H1 (cell line): ENCODE data around the gene SORL1-AS1.

ENCODE experiments used
- CTCF ChIA-PET: fragments of 300-600 bp; sonication (Branson Sonifier 250); formaldehyde crosslinking; loops from one replicate; lab custom pipeline; 2021; ENCODE audit not compliant: partially characterized antibody; lab: Charles Lee
- POLR2A ChIA-PET: fragments of 300-600 bp; sonication (Branson Sonifier 250); formaldehyde crosslinking; loops from one replicate; lab custom pipeline; 2021; ENCODE audit warnings: inconsistent platforms; ENCODE audit not compliant: partially characterized antibody; lab: Charles Lee
- DNase-seq, 2 experiments: peaks; one replicate each; pipeline versions ENCODE4 v3.0.0 to v3.0.0-alpha.2; 2010 to 2022; ENCODE audit warnings: low spot score in 2 of 2, low read depth in 1 of 2, mixed read lengths in 1 of 2
- FAIRE-seq: peaks from 2 replicates; lab custom pipeline; 2011; peaks lifted over from hg19 to GRCh38; lab: Jason Lieb, UNC
- H2AFZ ChIP-seq: 2 replicates; pipeline ENCODE4 v1.8.1; 2012; ENCODE audit warnings: low read length, inconsistent platforms
- H2AK5ac ChIP-seq: 2 replicates; pipeline ENCODE4 v1.6.1; 2013; ENCODE audit warnings: low read depth, low read length
- H2BK120ac ChIP-seq: replicated peaks from 2 replicates; pipeline ENCODE3; 2013; ENCODE audit warnings: low read depth, low read length, inconsistent platforms
- H2BK12ac ChIP-seq: 2 replicates; pipeline ENCODE4 v1.6.1; 2013; ENCODE audit warnings: low read depth, low read length
- H2BK15ac ChIP-seq: 2 replicates; pipeline ENCODE4 v1.6.1; 2013; ENCODE audit warnings: low read length
- H2BK20ac ChIP-seq: 2 replicates; pipeline ENCODE4 v1.6.1; 2013; ENCODE audit warnings: low read length
- H2BK5ac ChIP-seq: 2 replicates; pipeline ENCODE4 v1.6.1; 2013; ENCODE audit warnings: low read depth, low read length
- H3K14ac ChIP-seq: 2 replicates; pipeline ENCODE4 v1.6.1; 2013; ENCODE audit warnings: inconsistent platforms; ENCODE audit not compliant: insufficient read length
- H3K18ac ChIP-seq: 2 replicates; pipeline ENCODE4 v1.6.1; 2013; ENCODE audit warnings: low read length; ENCODE audit errors: extremely low read depth
- H3K23ac ChIP-seq: 2 replicates; pipeline ENCODE4 v1.6.1; 2013; ENCODE audit warnings: inconsistent platforms; ENCODE audit not compliant: insufficient read length
- H3K23me2 ChIP-seq: 2 replicates; pipeline ENCODE4 v1.6.1; 2013; ENCODE audit warnings: low read depth, low read length
- H3K27ac ChIP-seq: 2 replicates; pipeline ENCODE4 v1.6.1; 2011; ENCODE audit warnings: low read depth, low read length, inconsistent platforms
- H3K27me3 ChIP-seq, 4 experiments: replicated peaks in 1 of 4; 1 replicate in 1 of 4; 2 replicates in 3 of 4; pipeline versions ENCODE4 v1.6.1 to v1.8.1; 2011 to 2013; ENCODE audit warnings: low read length in 3 of 4, mild to moderate bottlenecking in 3 of 4, inconsistent platforms in 2 of 4, mixed read lengths in 2 of 4, moderate library complexity in 1 of 4; ENCODE audit not compliant: control insufficient read depth in 3 of 4, insufficient read depth in 3 of 4; ENCODE audit errors: extremely low read depth in 1 of 4
- H3K36me3 ChIP-seq, 4 experiments: 2 replicates each; pipeline versions ENCODE4 v1.6.1 to v1.8.1; 2011 to 2013; ENCODE audit warnings: mild to moderate bottlenecking in 4 of 4, low read length in 3 of 4, moderate library complexity in 2 of 4, control low read depth in 1 of 4, inconsistent platforms in 1 of 4; ENCODE audit not compliant: insufficient read depth in 4 of 4, control insufficient read depth in 2 of 4
- H3K4ac ChIP-seq: replicated peaks from 2 replicates; pipeline ENCODE3; 2013; ENCODE audit warnings: low read length, low read depth, mixed read lengths, inconsistent platforms; ENCODE audit not compliant: insufficient read length
- H3K4me1 ChIP-seq, 4 experiments: replicated peaks in 1 of 4; 1 replicate in 1 of 4; 2 replicates in 3 of 4; pipeline versions ENCODE4 v1.6.1 to v1.8.1; 2011 to 2013; ENCODE audit warnings: low read length in 3 of 4, inconsistent platforms in 2 of 4, mixed read lengths in 1 of 4; ENCODE audit not compliant: insufficient read depth in 4 of 4, control insufficient read depth in 3 of 4
- H3K4me2 ChIP-seq, 2 experiments: 2 replicates each; pipeline versions ENCODE4 v1.6.1 to v1.8.1; 2011 to 2013; ENCODE audit warnings: low read depth in 2 of 2, low read length in 2 of 2, control low read depth in 1 of 2, inconsistent platforms in 1 of 2, mild to moderate bottlenecking in 1 of 2; ENCODE audit not compliant: insufficient read depth in 1 of 2
- H3K4me3 ChIP-seq, 4 experiments: fragments of 200-600, 300-600 bp in 1 of 4; sonication (generic), shearing (Covaris generic), sonication (Bioruptor Twin) in 1 of 4; 2 replicates each; pipeline versions ENCODE4 v1.5.1 to v1.8.1; 2011 to 2016; ENCODE audit warnings: low read length in 4 of 4, low read depth in 3 of 4, control low read depth in 2 of 4, inconsistent platforms in 2 of 4, mild to moderate bottlenecking in 2 of 4, mixed read lengths in 1 of 4, moderate library complexity in 1 of 4; ENCODE audit not compliant: insufficient read depth in 2 of 4; ENCODE audit errors: extremely low read depth in 1 of 4
- H3K56ac ChIP-seq: replicated peaks from 2 replicates; pipeline ENCODE3; 2013; ENCODE audit warnings: low read depth, mild to moderate bottlenecking, mixed read lengths, low read length, inconsistent platforms; ENCODE audit not compliant: insufficient read length
- H3K79me1 ChIP-seq: 2 replicates; pipeline ENCODE4 v1.6.1; 2013; ENCODE audit warnings: low read depth, low read length, control low read depth
- H3K79me2 ChIP-seq, 2 experiments: 2 replicates each; pipeline versions ENCODE4 v1.6.1 to v1.8.1; 2012 to 2013; ENCODE audit warnings: low read length in 2 of 2, mild to moderate bottlenecking in 2 of 2, inconsistent platforms in 1 of 2; ENCODE audit not compliant: insufficient read depth in 2 of 2, control insufficient read depth in 1 of 2
- H3K9ac ChIP-seq, 4 experiments: replicated peaks in 1 of 4; 1 replicate in 1 of 4; 2 replicates in 3 of 4; pipeline versions ENCODE4 v1.6.1 to v1.8.1; 2011 to 2013; ENCODE audit warnings: low read depth in 3 of 4, low read length in 3 of 4, control low read depth in 2 of 4, mild to moderate bottlenecking in 2 of 4, moderate library complexity in 2 of 4, inconsistent platforms in 1 of 4; ENCODE audit errors: extremely low read depth in 1 of 4
- H3K9me3 ChIP-seq, 2 experiments: 2 replicates each; pipeline versions ENCODE4 v1.6.1 to v1.8.1; 2012 to 2013; ENCODE audit warnings: mild to moderate bottlenecking in 2 of 2, moderate library complexity in 2 of 2, control low read depth in 1 of 2, inconsistent platforms in 1 of 2, low read depth in 1 of 2, low read length in 1 of 2, mixed read lengths in 1 of 2; ENCODE audit not compliant: insufficient read depth in 2 of 2
- H4K20me1 ChIP-seq, 2 experiments: replicated peaks in 1 of 2; 2 replicates each; pipeline versions ENCODE3 to v1.8.1; 2011 to 2013; ENCODE audit warnings: inconsistent platforms in 2 of 2, low read length in 2 of 2, mild to moderate bottlenecking in 1 of 2; ENCODE audit not compliant: insufficient read depth in 2 of 2, control insufficient read depth in 1 of 2
- H4K5ac ChIP-seq: 2 replicates; pipeline ENCODE4 v1.6.1; 2013; ENCODE audit warnings: low read length, low read depth, mixed read lengths, inconsistent platforms; ENCODE audit not compliant: insufficient read length
- H4K8ac ChIP-seq: 2 replicates; pipeline ENCODE4 v1.8.0; 2013; ENCODE audit warnings: mild to moderate bottlenecking, moderate library complexity, low read length, inconsistent platforms; ENCODE audit not compliant: insufficient read depth; ENCODE audit errors: extremely low read depth
- H4K91ac ChIP-seq: replicated peaks from 2 replicates; pipeline ENCODE3; 2013; ENCODE audit warnings: low read length, mixed read lengths, inconsistent platforms; ENCODE audit not compliant: insufficient read length
- JUN ChIP-seq: IDR thresholded peaks from 2 replicates; pipeline ENCODE4 v1.6.1; 2011; ENCODE audit warnings: low read depth, mild to moderate bottlenecking, improper control_type of control experiment, low read length
- NRF1 ChIP-seq: IDR thresholded peaks from 2 replicates; pipeline ENCODE4 v1.6.1; 2011; ENCODE audit warnings: mild to moderate bottlenecking, low read depth, low read length, improper control_type of control experiment
- POLR2AphosphoS5 ChIP-seq: IDR thresholded peaks from 2 replicates; pipeline ENCODE4 v1.6.1; 2011; ENCODE audit warnings: low read depth, low read length
- RNF2 ChIP-seq: fragments of 200-900, 300-1000 bp; sonication (generic); IDR thresholded peaks from 2 replicates; pipeline ENCODE4 v1.7.1; 2016; ENCODE audit warnings: borderline replicate concordance, low read depth, mild to moderate bottlenecking, antibody characterized with exemption, low read length; ENCODE audit not compliant: poor library complexity, severe bottlenecking; ENCODE audit errors: missing control alignments
- SIX5 ChIP-seq: IDR thresholded peaks from 2 replicates; pipeline ENCODE4 v1.6.1; 2011; ENCODE audit warnings: mild to moderate bottlenecking, low read depth, low read length
- SP1 ChIP-seq: IDR thresholded peaks from 2 replicates; pipeline ENCODE4 v1.6.1; 2011; ENCODE audit warnings: low read depth, low read length
- SRF ChIP-seq: IDR thresholded peaks from 2 replicates; pipeline ENCODE4 v1.6.1; 2011; ENCODE audit warnings: mild to moderate bottlenecking, low read depth, low read length, moderate library complexity
- ZNF274 ChIP-seq: IDR thresholded peaks from 2 replicates; pipeline ENCODE4 v1.7.0; 2012; ENCODE audit warnings: low read length, borderline replicate concordance; ENCODE audit errors: extremely low read depth
- WGBS, 2 experiments: shearing (Covaris generic) in 1 of 2; methylation state at CpG; one replicate each; pipeline versions ENCODE4 v1.1.6 to v1.1.7; 2013 to 2015; ENCODE audit warnings: low lambda C conversion rate in 2 of 2, mixed read lengths in 2 of 2, inconsistent platforms in 1 of 2, low coverage in 1 of 2, missing lambda C conversion rate in 1 of 2; ENCODE audit not compliant: insufficient replicate concordance in 2 of 2, insufficient coverage in 1 of 2, insufficient read length in 1 of 2; ENCODE audit errors: extremely low coverage in 1 of 2, missing lambda C conversion rate in 1 of 2; 5-methylcytosine and 5-hydroxymethylcytosine counted together

SORL1-AS1 gene

GRCh38 chr11:121489823-121490222 is 37.1 kb upstream of the SORL1-AS1 start (continued):
- TF ChIP-seq SIX5: no peak

- no peak overlapping the region for H2BK5ac ChIP-seq
- no peak overlapping the region for H2AK5ac ChIP-seq
- H3K23me2 ChIP-seq: no peaks in the 10 kb centered on the region
- no peak overlapping the region for H4K5ac ChIP-seq
- no peak overlapping the region for H3K14ac ChIP-seq
- no peaks in the 10 kb centered on the region for H3K9me3 ChIP-seq
- H3K23ac ChIP-seq: no peak overlapping the region
- no peak overlapping the region for H4K8ac ChIP-seq
- WGBS, 2 experiments: 90% methylated on average over 6 of the region's 6 CpGs; no CpG with 5 or more reads in 1 of the 2 experiments
- H2BK15ac ChIP-seq: no peak overlapping the region
- H3K79me1 ChIP-seq: peaks cover 8% of the 10 kb centered on the region
- no peak for FAIRE-seq
- peaks cover 2 to 31% (median 21%) of the 10 kb centered on the region in 4 experiments; a peak in 7 of 8 replicates for H3K36me3 ChIP-seq
- H3K27me3 ChIP-seq: no peaks in the 10 kb centered on the region
- H2BK20ac ChIP-seq: no peak overlapping the region
- TF ChIP-seq ZNF274: no peak
- TF ChIP-seq RNF2: no peak
- no peak for TF ChIP-seq NRF1
- no peak for TF ChIP-seq SP1
- TF ChIP-seq JUN: no peak
- TF ChIP-seq POLR2AphosphoS5: no peak
- TF ChIP-seq SRF: no peak
- TF ChIP-seq, all 59 proteins: peak for 0
- no peak for DNase-seq
- Histone ChIP-seq H3K4me2 (no peak overlapping the region), H3K56ac (no peak overlapping the region), H4K20me1 (no peaks in the 10 kb centered on the region), H3K9ac (no peak overlapping the region), H2AFZ (no peak overlapping the region), H3K4ac (no peak overlapping the region), H3K4me1 (no peaks in the 10 kb centered on the region), H2BK12ac (no peak overlapping the region), H3K18ac (no peak overlapping the region), H3K27ac (no peak overlapping the region), H3K79me2 (peaks cover 0 to 13% of the 10 kb centered on the region in 2 experiments; a peak in 2 of 4 replicates), H4K91ac (no peak overlapping the region), H3K4me3 (no peak overlapping the region), H2BK120ac (no peak overlapping the region)
- ChIA-PET CTCF (interaction anchor here (0.6 kb wide), 1 partner anchor 50 kb away, joined by 4 read pairs; no protein-coding TSS in a partner anchor), POLR2A (no interaction called here)
Observed at GRCh38 chr11:121488641-121489040, 35.9 kb upstream of the SORL1-AS1 start.
